Measurements from ENCODE around the gene TMEM183A.

GRCh38 chr1:202974856-202975255 lies 32.3 kb upstream of the TMEM183A start:
- TF ChIP-seq CTCF (IDR thresholded peaks at IDR 0.05; ENCODE audit: low read length), result no peak
- no peak for TF ChIP-seq EZH2 (optimal IDR thresholded peaks at IDR 0.05; ENCODE audit: low read depth, low read length)

Data from MM.1S (cell line).